Vagina (tissue), 2 donors: ENCODE results near the gene UBE2E2.

Experiments used
- CTCF ChIP-seq, 3 experiments: fragments of 450-650 bp in 2 of 3; fragments of 200-600 bp in 1 of 3; sonication (generic) in 1 of 3; IDR thresholded peaks; one replicate each; pipeline ENCODE4 v1.5.1; 2017 to 2019; ENCODE audit warnings: antibody characterized with exemption in 3 of 3, mild to moderate bottlenecking in 2 of 3, moderate library complexity in 2 of 3
- POLR2A ChIP-seq, 2 donors: fragments of 450-650 bp; IDR thresholded peaks; one replicate each; pipeline ENCODE4 v1.6.1; 2017; ENCODE audit warnings: antibody characterized with exemption in 2 of 2, mild to moderate bottlenecking in 2 of 2, moderate library complexity in 2 of 2

- no peak for TF ChIP-seq CTCF (IDR thresholded peaks at IDR 0.05)
- no peak for TF ChIP-seq POLR2A (IDR thresholded peaks at IDR 0.05)
These were observed 272.3 kb downstream of the UBE2E2 start for GRCh38 chr3:23475446-23475845.
